Umbilical cord (tissue), 2 donors: ENCODE data around the gene CACNB1. TPM values are rescaled to one million over a fixed set of nuclear protein-coding genes. Genes with fewer than 3 reads are reported as not detected.
"Not testable (repeated sequence)": the region's sequence is repeated elsewhere in the genome, so short reads cannot be mapped to it uniquely, and the experiment has no call there.

ENCODE experiments used
- DNase-seq: peaks from one replicate; pipeline ENCODE4 v3.0.0-alpha.2; 2015; ENCODE audit warnings: low spot score
- total RNA-seq: library from RNA; depleted of rRNA; stranded (reverse); fragments of >200 nt; gene quantifications from one replicate; pipeline ENCODE4 v1.2.3, GENCODE V29; 2014; ENCODE audit warnings: low replicate concordance; ENCODE audit not compliant: insufficient read depth

Gene CACNB1
- total RNA-seq, 1 donor from 2014 or later: 4.8 TPM

DNA sequence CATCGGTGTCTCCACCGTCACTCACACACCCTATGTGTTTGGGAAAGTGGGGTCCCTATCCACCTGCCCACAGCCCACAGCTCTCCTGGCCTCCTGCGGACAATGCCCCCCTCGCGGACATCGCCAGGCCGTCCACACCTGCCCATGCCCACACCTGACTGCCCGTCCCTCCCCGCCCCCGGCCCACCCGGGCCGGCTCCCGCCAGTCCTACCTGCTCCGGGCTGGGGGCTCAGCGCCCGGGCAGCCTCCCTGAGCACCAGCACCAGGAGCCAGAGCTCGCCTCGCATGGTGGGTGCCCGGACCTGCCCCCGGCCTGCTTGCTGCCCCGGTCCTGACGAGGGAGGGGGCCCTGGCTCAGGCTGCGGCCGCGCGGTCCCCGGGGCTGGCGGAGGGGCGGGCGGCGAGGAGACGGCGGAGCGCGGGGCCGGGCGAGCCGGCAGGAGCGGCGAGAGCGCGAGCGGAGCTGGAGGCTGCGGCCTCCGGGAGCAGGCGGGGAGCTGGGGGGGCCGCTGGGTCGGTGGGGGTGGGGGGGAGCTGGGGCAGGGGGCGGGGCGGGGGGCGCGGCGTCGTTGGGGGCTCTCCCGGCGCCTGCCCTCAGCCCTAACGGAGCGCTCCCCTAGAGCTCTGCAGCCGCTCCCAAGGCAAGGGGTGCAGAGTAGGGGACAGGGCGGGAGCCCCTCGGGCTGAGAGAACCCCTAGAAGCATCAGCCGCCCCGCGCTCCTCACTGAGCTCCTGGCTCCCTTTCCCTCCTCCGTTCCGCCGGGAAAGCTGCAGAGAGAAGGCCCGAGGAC, 46.1 kb downstream of the CACNB1 start, which contains the start of gene PLXDC1:
PLXDC1 (minus strand) TSS at position 488 of the 793 bp plus-strand sequence; CDS start at position 288, 200 bp downstream.
- DNase-seq: no peak

DNA sequence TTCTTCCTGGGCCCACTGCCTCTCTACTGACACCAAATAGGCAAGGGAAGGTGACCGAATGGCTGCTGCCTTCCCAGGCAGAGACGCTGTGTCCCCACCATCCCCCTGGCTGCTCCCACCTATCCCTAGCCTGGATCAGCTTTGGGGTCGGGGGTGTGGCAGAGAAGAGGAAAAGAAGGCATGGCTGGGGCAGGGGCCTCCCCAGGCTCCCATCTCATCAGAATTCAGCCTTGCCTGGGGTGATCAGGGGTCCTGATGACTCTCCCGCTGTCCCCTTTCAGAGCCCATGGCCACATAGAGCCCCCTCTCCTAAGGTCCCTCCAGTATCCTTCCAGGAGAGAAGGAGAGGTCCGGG, 46.7 kb downstream of the CACNB1 start:
- DNase-seq: no peak

DNA sequence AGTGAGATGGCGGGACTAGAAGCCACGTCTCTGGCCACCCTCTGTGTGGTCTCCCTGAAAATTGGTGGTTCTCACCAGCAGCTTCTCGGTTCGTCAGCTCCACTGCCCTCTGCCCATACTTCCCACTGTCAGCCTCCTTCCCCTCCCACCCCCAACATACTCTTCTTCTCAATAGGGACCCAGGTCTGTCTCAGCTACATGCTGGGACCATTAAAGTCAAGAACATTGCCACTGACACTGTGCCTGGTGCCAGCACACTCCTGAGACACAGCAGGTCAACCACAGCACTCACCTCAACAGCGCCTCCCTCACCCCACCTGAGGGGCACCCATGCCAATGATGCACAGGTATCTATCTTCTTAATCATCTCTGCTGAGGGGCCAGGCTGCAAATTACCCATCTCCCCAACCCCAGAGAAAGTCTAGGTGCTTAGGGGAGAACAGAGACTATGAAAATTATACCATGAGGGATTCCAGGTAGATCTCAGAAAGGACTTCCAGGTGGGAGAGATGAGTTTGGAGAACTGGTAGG, 47.3 kb downstream of the CACNB1 start:
- no peak for DNase-seq

DNA sequence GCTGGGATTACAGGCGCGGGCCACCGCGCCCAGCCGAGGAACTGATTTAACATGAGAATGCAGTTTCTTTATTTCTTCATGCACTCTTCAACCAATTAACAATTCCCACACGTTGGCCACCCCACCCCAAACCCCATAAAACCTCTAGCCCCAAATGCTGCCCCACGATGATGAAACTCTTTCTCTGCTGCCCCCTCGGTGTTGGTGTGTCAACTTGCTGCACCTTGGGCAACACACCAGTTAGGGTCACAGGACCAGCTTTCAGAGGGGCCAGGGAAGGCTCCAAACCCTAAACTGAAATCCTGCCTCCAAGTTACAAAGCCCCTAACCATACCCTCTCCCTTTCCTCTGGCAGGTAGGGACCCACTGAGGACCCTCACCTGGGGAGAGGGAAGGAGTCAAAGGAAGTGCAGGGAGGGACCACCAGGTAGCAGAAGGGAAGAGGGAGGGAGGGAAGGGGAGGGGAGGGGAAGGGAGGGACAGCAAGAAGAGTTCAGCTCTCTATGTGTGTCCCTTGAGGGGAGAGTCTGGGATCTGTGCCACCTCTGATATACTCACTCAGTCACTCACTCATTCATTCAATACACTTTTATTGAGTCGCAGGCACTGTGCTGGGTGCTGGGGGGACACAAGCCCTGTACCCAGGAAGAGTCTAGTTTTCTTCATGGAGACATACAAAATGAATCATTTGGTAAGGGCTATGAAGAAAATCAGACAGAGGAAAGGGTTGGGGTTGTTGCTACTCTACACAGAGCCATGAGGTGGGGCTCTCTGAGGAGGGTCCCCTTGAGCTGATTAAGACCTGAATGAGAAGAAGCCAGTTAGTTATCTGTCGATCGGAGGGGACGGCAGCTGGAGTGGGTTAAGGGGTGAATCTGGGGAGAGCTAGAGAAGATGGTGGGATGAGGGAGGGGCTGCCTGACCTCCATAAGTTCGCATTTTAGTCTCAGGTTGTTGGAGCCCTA, 50.0 kb downstream of the CACNB1 start:
- no peak for DNase-seq

GRCh38 chr17:39146273-39146672, 51.2 kb downstream of the CACNB1 start:
- DNase-seq: no peak

GRCh38 chr17:39145143-39145542, 52.3 kb downstream of the CACNB1 start:
- no peak for DNase-seq

- no peak for DNase-seq
These were observed 53.0 kb downstream of the CACNB1 start for GRCh38 chr17:39144416-39144840.

GRCh38 chr17:39143552-39144093, 53.8 kb downstream of the CACNB1 start:
- no peak for DNase-seq

DNA sequence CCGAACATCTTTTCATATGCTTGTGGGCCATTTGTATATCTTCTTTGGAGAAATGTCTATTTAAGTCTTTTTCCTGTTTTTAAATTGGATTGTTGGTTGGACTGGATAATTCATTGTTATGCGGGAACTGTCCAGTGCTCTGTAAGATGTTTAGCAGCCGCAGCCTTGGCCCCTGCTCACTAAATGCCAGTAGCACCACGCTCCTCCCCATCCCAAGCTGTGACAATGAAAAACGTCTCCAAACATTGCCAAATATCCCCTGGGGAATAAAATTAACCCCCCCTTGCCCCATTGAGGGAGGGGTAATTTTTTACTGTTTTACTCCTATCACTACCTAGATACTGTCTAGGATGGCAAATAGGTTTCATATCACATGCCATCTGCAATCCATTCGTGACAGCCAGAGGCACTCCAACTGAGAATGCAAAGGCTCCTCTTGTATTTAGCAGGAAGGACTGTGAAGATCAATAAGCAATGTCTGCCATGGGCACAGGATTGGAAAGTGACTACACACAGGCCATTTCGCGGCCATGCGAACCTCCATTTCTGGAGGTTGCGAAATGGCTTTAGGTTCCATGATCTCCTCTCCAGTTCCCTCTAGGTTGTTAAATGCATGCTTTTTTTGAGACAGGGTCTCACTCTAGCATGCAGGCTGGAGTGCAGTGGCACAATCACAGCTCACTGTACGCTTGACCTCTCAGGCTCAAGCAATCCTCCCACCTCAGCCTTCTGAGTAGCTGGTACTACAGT, 55.4 kb downstream of the CACNB1 start:
- DNase-seq: no peak

DNA sequence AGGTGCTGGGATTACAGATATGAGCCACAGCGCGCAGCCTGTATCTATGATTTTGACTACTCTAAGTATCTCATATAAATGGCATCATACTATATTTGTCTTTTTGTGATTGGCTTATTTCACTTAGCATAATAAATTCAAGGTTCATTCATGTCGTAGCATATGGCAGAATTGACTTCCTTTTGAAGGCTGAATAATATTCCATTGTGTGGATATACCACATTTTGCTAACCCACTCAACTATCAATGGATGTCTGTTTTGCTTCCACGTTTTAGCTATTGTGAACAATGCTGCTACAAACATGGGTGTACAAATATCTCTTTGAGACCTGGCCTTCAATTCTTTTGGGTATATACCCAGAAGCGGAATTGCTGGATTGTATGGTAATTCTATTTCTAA, 56.2 kb downstream of the CACNB1 start:
- no peak for DNase-seq

DNA sequence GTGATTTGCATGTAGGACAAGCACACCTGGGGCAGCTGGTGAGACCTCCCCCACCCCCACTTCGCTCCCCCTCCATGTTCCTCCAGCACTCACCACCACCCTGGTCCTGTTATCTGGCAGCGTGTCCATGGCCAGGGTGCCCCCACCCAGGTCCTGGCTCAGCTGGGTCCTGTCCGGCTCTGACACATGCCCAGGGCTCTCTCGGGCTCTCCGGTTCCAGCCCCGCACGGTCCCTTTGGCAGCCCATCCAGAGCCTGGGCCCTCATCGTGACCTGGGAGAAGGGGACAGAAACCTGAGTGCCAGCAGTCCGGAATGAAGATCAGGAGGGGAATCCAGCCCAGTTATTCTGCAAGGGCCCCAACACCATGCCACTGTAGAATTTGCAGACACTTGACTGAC, 57.9 kb downstream of the CACNB1 start:
- DNase-seq: no peak

- DNase-seq: peak; percentile 30
These were observed 58.3 kb downstream of the CACNB1 start for GRCh38 chr17:39139161-39139511.

- no peak for DNase-seq
These were observed 58.9 kb downstream of the CACNB1 start for GRCh38 chr17:39138431-39139160.

DNA sequence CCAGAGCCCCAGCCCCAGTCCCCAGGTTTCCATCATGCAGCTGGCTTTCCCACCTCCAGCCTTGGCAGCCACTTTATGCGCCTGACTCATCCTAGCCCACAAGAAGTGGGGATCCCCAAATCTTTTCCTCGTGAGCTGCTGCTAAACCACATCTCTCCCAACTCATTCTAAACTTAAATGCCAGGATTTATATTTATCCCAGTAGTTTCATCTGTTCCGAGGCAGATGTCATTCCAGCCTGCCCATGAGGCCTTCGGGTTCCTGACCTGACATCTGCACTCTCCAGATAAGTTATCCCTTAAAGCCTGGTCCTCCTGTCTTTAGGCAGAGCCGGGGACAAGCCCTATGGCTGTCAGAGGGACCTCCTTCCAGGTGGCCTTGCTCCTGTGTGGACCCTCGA, 62.6 kb downstream of the CACNB1 start:
- DNase-seq: peak; percentile 68

GRCh38 chr17:39132192-39132610, 65.3 kb downstream of the CACNB1 start:
- DNase-seq: peak; percentile 48

DNA sequence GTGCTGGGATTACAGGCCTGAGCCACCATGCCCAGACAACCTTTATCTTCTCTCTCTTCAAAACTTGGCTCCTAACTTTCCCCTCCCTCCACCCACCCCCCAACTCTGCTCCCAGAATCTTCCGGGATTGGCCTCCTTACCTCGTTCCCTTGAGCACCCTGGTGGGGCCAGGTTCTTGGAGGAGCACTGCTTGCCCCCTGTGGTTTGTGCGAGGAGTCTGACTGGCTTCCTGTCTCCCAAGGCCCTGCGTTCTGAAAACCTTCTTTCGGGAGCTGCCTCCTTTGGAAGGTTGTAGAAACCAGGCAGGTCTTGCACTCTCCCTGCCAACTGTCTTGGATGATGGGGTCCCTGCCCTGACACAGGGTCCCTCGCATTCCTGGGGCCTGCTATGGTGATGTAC, 65.9 kb downstream of the CACNB1 start:
- no peak for DNase-seq

DNA sequence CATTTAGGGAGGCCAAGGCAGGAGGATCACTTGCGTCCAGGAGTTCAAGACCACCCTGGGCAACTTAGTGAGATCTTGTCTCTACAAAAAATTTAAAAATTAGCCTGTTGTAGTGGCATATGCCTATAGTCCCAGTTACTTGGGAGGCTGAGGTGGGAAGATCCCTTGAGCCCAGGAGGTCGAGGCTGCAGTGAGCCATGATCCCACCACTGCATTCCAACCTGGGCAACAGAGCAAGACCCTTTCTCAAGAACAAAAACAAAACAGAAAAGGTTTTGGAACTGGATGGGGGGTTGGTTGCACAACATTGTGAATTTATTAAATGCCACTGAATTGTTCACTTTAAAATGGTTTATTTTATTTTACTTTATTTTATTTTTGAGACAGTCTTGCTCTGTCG, 67.3 kb downstream of the CACNB1 start:
- no peak for DNase-seq

DNA sequence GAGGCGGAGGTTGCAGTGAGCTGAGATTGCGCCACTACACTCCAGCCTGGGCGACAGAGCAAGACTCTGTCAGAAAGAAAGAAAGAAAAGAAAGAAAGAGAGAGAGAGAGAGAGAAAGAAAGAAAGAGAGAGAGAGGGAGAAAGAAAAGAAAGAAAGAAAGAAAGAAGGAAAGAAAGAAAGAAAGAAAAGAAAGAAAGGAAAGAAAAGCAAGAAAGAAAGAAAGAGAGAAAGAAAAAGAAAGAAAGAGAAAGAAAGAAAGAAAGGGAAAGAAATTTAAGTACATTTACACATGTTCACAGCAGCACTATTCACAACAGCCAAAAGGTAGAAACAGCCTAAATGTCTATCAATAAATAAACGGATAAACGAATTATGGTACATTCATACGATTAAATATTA, 67.9 kb downstream of the CACNB1 start:
- not testable (repeated sequence) for DNase-seq

DNA sequence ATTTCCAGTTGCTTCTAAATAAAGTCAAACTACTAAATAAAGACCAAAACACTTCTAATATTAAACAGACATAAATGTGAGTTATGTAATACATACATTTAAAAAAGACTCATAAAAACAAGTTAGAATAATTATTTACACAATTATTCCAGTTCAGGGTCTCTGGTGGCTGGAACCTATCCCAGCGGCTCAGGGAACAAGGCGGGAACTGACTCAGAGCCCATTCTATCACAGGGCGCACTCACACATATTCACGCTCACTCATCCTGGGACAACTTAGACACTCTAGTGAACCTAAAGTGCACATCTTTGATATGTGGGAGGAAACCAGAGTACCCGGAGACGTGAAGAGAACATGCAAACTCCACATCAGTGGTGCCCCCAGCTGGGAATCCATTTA, 71.0 kb downstream of the CACNB1 start:
- no peak for DNase-seq

DNA sequence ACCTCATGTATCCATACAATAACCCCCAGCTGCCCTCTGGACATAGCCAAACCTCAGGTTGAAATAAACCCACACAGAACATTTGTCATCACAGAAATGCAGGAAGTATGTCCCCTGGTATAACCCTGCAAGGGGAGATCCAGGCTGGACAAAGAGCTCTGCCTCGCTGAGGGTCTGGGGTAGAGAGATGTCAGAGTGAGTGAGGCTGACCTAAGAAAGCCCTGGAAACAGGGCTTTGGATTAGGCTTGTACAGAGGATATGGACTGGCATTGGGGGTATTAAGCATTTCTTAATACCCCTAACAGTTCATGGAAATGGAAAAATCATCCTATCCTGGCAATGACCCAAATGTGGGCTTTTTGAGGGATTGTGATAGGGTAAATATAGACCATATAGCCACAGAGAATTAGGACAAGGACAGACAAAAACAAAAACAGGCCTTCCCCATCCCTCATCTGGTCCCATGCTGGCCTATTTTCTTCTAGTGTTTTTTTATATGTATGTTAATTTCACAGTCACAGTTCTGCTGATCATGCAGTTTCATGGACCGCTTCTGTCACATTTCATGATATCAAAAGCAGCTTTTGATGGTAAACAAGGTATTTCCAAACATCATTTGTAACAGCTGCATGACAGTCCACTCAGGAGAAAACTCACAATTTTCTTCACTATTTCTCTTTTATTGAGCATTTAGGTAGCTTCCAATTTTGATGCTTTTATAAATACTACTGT, 72.2 kb downstream of the CACNB1 start:
- no peak for DNase-seq
